A549 (cell line): ENCODE data around the gene KLF16.
"Not testable (repeated sequence)": the region's sequence is repeated elsewhere in the genome, so short reads cannot be mapped to it uniquely, and the experiment has no call there.

ENCODE experiments used
- BHLHE40 ChIP-seq: IDR thresholded peaks from 2 replicates; pipeline ENCODE4 v1.6.1; 2012; ENCODE audit warnings: low read depth, low read length, inconsistent platforms
- FOSL2 ChIP-seq, 2 experiments: fragments of 450-650 bp in 1 of 2; fragments of >200 bp in 1 of 2; sonication (Bioruptor Twin) in 1 of 2; formaldehyde crosslinking; IDR thresholded peaks; 2 replicates each; pipeline versions ENCODE4 v1.5.0 to v1.6.1; 2016 to 2020; ENCODE audit warnings: mild to moderate bottlenecking in 1 of 2, moderate library complexity in 1 of 2
- TFCP2L1 ChIP-seq: fragments of 250-450 bp; sonication (Bioruptor Pico); IDR thresholded peaks from 2 replicates; pipeline ENCODE4 v1.5.0; 2021; ENCODE audit warnings: mild to moderate bottlenecking
- ZC3H11A ChIP-seq: fragments of 450-650 bp; IDR thresholded peaks from 2 replicates; pipeline ENCODE4 v1.6.1; 2014; ENCODE audit warnings: antibody characterized with exemption, mild to moderate bottlenecking
- TF ChIP-seq, protein P1 (sequence below): fragments of >200 bp; sonication (Bioruptor Twin); formaldehyde crosslinking; IDR thresholded peaks from 3 replicates; pipeline ENCODE4 v1.5.1; 2016
- TF ChIP-seq, protein P2 (sequence below): fragments of 200-600 bp; sonication (generic); IDR thresholded peaks from 2 replicates; pipeline ENCODE4 v1.6.1; 2016; ENCODE audit warnings: antibody characterized with exemption, mild to moderate bottlenecking, moderate library complexity

DNA sequence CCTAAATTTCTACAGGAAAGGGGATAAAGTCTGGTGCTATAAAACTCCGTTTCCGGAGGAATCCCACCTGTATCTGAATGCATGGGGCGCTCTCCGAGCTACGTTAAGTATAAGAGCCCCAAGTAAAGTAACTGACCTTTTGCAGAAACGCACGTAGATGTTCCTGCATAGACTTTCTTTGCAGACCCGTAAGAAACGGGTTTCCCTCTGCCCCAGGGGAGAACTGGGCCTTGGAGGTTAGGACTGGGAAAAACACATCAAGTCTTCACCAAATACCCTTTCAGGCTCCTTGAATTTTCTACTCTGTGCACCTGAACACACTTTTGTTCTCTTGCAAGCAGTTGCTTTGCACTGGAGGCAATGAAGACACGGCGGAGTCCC is 11.9 kb upstream of the KLF16 start:
- TF ChIP-seq, protein P1, sequence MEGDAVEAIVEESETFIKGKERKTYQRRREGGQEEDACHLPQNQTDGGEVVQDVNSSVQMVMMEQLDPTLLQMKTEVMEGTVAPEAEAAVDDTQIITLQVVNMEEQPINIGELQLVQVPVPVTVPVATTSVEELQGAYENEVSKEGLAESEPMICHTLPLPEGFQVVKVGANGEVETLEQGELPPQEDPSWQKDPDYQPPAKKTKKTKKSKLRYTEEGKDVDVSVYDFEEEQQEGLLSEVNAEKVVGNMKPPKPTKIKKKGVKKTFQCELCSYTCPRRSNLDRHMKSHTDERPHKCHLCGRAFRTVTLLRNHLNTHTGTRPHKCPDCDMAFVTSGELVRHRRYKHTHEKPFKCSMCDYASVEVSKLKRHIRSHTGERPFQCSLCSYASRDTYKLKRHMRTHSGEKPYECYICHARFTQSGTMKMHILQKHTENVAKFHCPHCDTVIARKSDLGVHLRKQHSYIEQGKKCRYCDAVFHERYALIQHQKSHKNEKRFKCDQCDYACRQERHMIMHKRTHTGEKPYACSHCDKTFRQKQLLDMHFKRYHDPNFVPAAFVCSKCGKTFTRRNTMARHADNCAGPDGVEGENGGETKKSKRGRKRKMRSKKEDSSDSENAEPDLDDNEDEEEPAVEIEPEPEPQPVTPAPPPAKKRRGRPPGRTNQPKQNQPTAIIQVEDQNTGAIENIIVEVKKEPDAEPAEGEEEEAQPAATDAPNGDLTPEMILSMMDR = not testable (repeated sequence)
- TF ChIP-seq BHLHE40; FOSL2 (IDR thresholded peaks at IDR 0.05); FOSL2 (CRISPR knock-in tag; IDR thresholded peaks at IDR 0.05); TFCP2L1 (CRISPR knock-in tag); ZC3H11A: not testable (repeated sequence)
- TF ChIP-seq, protein P2, sequence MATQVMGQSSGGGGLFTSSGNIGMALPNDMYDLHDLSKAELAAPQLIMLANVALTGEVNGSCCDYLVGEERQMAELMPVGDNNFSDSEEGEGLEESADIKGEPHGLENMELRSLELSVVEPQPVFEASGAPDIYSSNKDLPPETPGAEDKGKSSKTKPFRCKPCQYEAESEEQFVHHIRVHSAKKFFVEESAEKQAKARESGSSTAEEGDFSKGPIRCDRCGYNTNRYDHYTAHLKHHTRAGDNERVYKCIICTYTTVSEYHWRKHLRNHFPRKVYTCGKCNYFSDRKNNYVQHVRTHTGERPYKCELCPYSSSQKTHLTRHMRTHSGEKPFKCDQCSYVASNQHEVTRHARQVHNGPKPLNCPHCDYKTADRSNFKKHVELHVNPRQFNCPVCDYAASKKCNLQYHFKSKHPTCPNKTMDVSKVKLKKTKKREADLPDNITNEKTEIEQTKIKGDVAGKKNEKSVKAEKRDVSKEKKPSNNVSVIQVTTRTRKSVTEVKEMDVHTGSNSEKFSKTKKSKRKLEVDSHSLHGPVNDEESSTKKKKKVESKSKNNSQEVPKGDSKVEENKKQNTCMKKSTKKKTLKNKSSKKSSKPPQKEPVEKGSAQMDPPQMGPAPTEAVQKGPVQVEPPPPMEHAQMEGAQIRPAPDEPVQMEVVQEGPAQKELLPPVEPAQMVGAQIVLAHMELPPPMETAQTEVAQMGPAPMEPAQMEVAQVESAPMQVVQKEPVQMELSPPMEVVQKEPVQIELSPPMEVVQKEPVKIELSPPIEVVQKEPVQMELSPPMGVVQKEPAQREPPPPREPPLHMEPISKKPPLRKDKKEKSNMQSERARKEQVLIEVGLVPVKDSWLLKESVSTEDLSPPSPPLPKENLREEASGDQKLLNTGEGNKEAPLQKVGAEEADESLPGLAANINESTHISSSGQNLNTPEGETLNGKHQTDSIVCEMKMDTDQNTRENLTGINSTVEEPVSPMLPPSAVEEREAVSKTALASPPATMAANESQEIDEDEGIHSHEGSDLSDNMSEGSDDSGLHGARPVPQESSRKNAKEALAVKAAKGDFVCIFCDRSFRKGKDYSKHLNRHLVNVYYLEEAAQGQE = not testable (repeated sequence)
